ENCODE data around the gene LRRC28. TPM values are rescaled to one million over a fixed set of nuclear protein-coding genes. Genes with fewer than 3 reads are reported as not detected.

Gene LRRC28
- total and polyA plus RNA-seq, 2 donors (not counting 1 experiment from before 2014, with no cell fraction given) = 20.1 to 23.8 TPM

DNA sequence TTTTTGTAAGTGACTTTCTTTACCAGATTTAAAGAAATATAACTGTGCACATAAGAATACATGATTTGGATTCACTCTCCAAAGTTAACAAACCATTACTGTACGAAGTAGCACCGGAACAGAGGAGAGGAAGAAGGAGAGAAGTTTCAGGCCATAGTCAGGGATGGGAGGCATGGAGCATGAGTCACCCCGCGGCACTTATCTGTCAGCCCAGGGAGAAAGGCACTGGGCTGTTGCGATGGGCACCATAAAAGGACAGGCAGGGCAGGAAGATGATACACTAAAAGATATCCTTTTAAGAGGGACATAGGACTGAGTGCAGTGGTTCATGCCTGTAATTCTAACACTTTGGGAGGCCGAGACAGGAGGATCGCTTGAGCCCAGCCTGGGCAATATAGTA is 38.9 kb upstream of the LRRC28 start:
- peak; percentile 19 to 51 for DNase-seq (ENCODE audit: low read depth in 2 of 2)
- Histone ChIP-seq H3K9ac (ENCODE audit: insufficient read depth, low read length) (no peak overlapping the region), H3K36me3 (ENCODE audit: control insufficient read depth, insufficient read depth, low read length) (no peaks in the 10 kb centered on the region), H3K4me2 (ENCODE audit: extremely low read depth, insufficient read depth, low read length) (no peak overlapping the region), H2AFZ (ENCODE audit: low read length) (no peak overlapping the region), H3K27ac (ENCODE audit: insufficient read depth, low read length) (no peak overlapping the region), H3K9me3 (ENCODE audit: control insufficient read depth, insufficient read depth, low read depth, low read length) (no peaks in the 10 kb centered on the region), H3K27me3 (ENCODE audit: control insufficient read depth, insufficient read depth, low read length) (no peaks in the 10 kb centered on the region), H4K20me1 (ENCODE audit: control insufficient read depth, extremely low read depth, insufficient read depth, low read length) (no peaks in the 10 kb centered on the region), H3K79me2 (ENCODE audit: control insufficient read depth, insufficient read depth, low read length) (no peaks in the 10 kb centered on the region), H3K4me1 (ENCODE audit: control insufficient read depth, extremely low read depth, insufficient read depth, low read length) (peaks cover 3% of the 10 kb centered on the region), H3K4me3 (replicated peaks in 1 of 4; ENCODE audit: control extremely low read depth in 1 of 4, insufficient read depth in 1 of 4, low read depth in 3 of 4, low read length in 4 of 4) (no peak overlapping the region)
- TF ChIP-seq EZH2 (IDR thresholded peaks at IDR 0.05; ENCODE audit: low read length, missing control alignments) = no peak
- TF ChIP-seq, protein P1, sequence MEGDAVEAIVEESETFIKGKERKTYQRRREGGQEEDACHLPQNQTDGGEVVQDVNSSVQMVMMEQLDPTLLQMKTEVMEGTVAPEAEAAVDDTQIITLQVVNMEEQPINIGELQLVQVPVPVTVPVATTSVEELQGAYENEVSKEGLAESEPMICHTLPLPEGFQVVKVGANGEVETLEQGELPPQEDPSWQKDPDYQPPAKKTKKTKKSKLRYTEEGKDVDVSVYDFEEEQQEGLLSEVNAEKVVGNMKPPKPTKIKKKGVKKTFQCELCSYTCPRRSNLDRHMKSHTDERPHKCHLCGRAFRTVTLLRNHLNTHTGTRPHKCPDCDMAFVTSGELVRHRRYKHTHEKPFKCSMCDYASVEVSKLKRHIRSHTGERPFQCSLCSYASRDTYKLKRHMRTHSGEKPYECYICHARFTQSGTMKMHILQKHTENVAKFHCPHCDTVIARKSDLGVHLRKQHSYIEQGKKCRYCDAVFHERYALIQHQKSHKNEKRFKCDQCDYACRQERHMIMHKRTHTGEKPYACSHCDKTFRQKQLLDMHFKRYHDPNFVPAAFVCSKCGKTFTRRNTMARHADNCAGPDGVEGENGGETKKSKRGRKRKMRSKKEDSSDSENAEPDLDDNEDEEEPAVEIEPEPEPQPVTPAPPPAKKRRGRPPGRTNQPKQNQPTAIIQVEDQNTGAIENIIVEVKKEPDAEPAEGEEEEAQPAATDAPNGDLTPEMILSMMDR (conservative IDR thresholded peaks at IDR 0.05 in 1 of 2, IDR thresholded peaks at IDR 0.05 in 1 of 2; ENCODE audit: low read depth in 1 of 2, low read length in 2 of 2) = no peak

DNA sequence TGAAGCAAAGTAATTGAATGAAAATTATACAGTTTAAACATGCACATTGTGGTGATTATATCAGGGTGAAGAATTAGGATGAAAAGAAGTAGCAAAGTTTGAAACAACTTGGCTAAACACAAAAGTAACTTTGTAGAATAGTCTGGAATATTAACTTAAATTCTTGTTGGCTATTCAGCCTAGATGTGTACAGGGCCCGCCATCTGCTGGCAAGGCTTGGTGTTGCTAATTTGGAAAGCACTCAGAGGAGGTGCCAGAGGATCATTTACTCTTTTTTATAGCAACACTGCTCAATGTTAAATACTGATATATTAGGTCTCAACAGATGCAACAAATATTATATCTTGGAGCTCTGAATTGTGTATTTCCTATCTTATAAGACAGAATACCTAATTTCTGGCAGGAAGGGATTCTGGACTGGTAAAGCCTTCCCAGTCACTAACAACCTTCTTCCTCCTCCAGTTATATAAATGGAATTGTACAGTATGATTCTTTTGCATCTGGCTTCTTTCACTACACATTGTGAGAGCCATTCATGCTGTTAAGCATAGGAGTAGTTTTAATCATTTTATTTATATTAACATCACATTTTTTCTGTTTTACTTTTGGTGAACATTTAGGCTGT is 38.0 kb upstream of the LRRC28 start:
- no peaks in the 10 kb centered on the region for H3K27me3 ChIP-seq (ENCODE audit: control insufficient read depth, insufficient read depth, low read length)
- peak; percentile 50 to 78 for DNase-seq (ENCODE audit: low read depth in 2 of 2)
- no peaks in the 10 kb centered on the region for H3K9me3 ChIP-seq (ENCODE audit: control insufficient read depth, insufficient read depth, low read depth, low read length)
- H3K4me2 ChIP-seq (ENCODE audit: extremely low read depth, insufficient read depth, low read length) = no peak overlapping the region
- H2AFZ ChIP-seq (ENCODE audit: low read length) = no peak overlapping the region
- H3K27ac ChIP-seq (ENCODE audit: insufficient read depth, low read length) = no peak overlapping the region
- H3K79me2 ChIP-seq (ENCODE audit: control insufficient read depth, insufficient read depth, low read length) = no peaks in the 10 kb centered on the region
- no peak overlapping the region for H3K4me3 ChIP-seq (replicated peaks in 1 of 4; ENCODE audit: control extremely low read depth in 1 of 4, insufficient read depth in 1 of 4, low read depth in 3 of 4, low read length in 4 of 4)
- no peaks in the 10 kb centered on the region for H3K36me3 ChIP-seq (ENCODE audit: control insufficient read depth, insufficient read depth, low read length)
- H3K9ac ChIP-seq (ENCODE audit: insufficient read depth, low read length) = no peak overlapping the region
- H4K20me1 ChIP-seq (ENCODE audit: control insufficient read depth, extremely low read depth, insufficient read depth, low read length) = no peaks in the 10 kb centered on the region
- TF ChIP-seq, protein P1 (conservative IDR thresholded peaks at IDR 0.05 in 1 of 2, IDR thresholded peaks at IDR 0.05 in 1 of 2; ENCODE audit: low read depth in 1 of 2, low read length in 2 of 2) = peak; percentile 92 to 98
- no peak for TF ChIP-seq EZH2 (IDR thresholded peaks at IDR 0.05; ENCODE audit: low read length, missing control alignments)
- H3K4me1 ChIP-seq (ENCODE audit: control insufficient read depth, extremely low read depth, insufficient read depth, low read length) = peaks cover 3% of the 10 kb centered on the region

DNA sequence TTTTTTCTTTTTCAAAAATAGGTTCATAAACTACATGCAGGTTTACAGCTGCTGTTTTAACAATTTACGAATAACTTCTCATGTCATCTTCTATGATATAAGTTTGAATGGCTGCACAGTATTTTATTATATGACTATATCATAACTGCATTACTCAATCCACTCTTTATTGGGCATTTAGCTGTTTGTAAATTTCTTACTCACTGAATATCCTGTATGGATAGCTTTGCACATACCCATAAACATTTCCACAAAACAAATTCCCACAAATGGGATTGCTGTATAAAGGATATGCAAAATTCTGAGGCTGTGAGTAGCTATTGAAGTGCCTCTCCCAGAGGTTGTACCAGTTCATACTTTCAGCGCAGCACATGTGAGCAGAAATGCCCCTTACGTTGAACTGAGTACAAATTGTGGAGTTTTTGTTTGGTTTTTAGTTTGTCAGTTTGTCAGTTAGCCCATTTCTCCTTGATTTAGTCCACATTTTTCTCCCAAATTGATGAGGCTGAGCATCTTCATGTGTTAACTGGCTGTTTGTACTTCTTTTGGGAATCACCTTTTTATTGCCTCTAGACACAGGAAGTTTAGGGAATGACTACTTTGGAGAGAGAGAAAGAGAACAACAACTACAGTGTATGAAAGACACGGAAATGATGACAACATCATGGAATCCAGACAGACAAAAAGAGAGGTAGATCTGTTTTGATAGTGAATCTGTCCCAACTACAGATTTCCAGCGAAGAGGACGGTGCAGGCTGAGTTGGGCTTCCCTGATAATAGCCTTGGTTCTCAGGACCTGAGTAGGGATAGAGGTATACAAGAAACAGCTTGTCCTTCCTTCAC is 26.7 kb upstream of the LRRC28 start:
- TF ChIP-seq, protein P1 (conservative IDR thresholded peaks at IDR 0.05 in 1 of 2, IDR thresholded peaks at IDR 0.05 in 1 of 2; ENCODE audit: low read depth in 1 of 2, low read length in 2 of 2) = no peak
- no peak for TF ChIP-seq EZH2 (IDR thresholded peaks at IDR 0.05; ENCODE audit: low read length, missing control alignments)
- no peaks in the 10 kb centered on the region for H3K79me2 ChIP-seq (ENCODE audit: control insufficient read depth, insufficient read depth, low read length)
- peaks cover 6% of the 10 kb centered on the region for H3K36me3 ChIP-seq (ENCODE audit: control insufficient read depth, insufficient read depth, low read length)
- no peaks in the 10 kb centered on the region for H3K4me1 ChIP-seq (ENCODE audit: control insufficient read depth, extremely low read depth, insufficient read depth, low read length)
- no peaks in the 10 kb centered on the region for H3K9me3 ChIP-seq (ENCODE audit: control insufficient read depth, insufficient read depth, low read depth, low read length)
- H3K9ac ChIP-seq (ENCODE audit: insufficient read depth, low read length) = no peak overlapping the region
- no peaks in the 10 kb centered on the region for H3K27me3 ChIP-seq (ENCODE audit: control insufficient read depth, insufficient read depth, low read length)
- no peak overlapping the region for H3K27ac ChIP-seq (ENCODE audit: insufficient read depth, low read length)
- no peak overlapping the region for H3K4me3 ChIP-seq (replicated peaks in 1 of 4; ENCODE audit: control extremely low read depth in 1 of 4, insufficient read depth in 1 of 4, low read depth in 3 of 4, low read length in 4 of 4)
- H2AFZ ChIP-seq (ENCODE audit: low read length) = no peak overlapping the region
- H3K4me2 ChIP-seq (ENCODE audit: extremely low read depth, insufficient read depth, low read length) = no peak overlapping the region
- DNase-seq (ENCODE audit: low read depth in 2 of 2) = no peak
- no peaks in the 10 kb centered on the region for H4K20me1 ChIP-seq (ENCODE audit: control insufficient read depth, extremely low read depth, insufficient read depth, low read length)
